Stimulated activated CD4-positive, alpha-beta T cell treated with anti-CD3 and anti-CD28 coated beads, Interleukin-2, amount 100 ng/mL, for 4 hours (primary cell): ENCODE data around the gene CD74.

Source experiments
- DNase-seq: peaks from one replicate; pipeline ENCODE4 v3.0.0-alpha.2; 2020; ENCODE audit warnings: low read depth

Gene CD74

GRCh38 chr5:150397146-150397781 is 15.4 kb downstream of the CD74 start:
- DNase-seq = no peak

GRCh38 chr5:150396267-150396666 is 16.4 kb downstream of the CD74 start:
- no peak for DNase-seq

GRCh38 chr5:150395688-150395975 is 17.1 kb downstream of the CD74 start:
- DNase-seq = no peak

- no peak for DNase-seq
These were observed 17.6 kb downstream of the CD74 start for GRCh38 chr5:150394912-150395687.

- DNase-seq = no peak
These were observed 18.6 kb downstream of the CD74 start for GRCh38 chr5:150394131-150394530.

- no peak for DNase-seq
These were observed 19.5 kb downstream of the CD74 start for GRCh38 chr5:150393096-150393645.

- no peak for DNase-seq
These were observed 20.0 kb downstream of the CD74 start for GRCh38 chr5:150392680-150393079.

GRCh38 chr5:150391986-150392385 is 20.7 kb downstream of the CD74 start:
- no peak for DNase-seq

GRCh38 chr5:150391064-150391834 is 21.5 kb downstream of the CD74 start:
- DNase-seq = no peak

- DNase-seq = no peak
These were observed 23.0 kb downstream of the CD74 start for GRCh38 chr5:150389531-150390266.

GRCh38 chr5:150386024-150386855 is 26.5 kb downstream of the CD74 start:
- DNase-seq = no peak

GRCh38 chr5:150384701-150385100 is 28.0 kb downstream of the CD74 start:
- DNase-seq = no peak

GRCh38 chr5:150377964-150378694 is 34.6 kb downstream of the CD74 start:
- DNase-seq = no peak

- DNase-seq = no peak
These were observed 35.6 kb downstream of the CD74 start for GRCh38 chr5:150376799-150377771.

GRCh38 chr5:150374651-150375050 is 38.1 kb downstream of the CD74 start:
- DNase-seq = no peak

- DNase-seq = no peak
These were observed 40.1 kb downstream of the CD74 start for GRCh38 chr5:150372639-150373038.

GRCh38 chr5:150368526-150368925 is 44.2 kb downstream of the CD74 start:
- no peak for DNase-seq

GRCh38 chr5:150364004-150364403 is 48.7 kb downstream of the CD74 start:
- DNase-seq = no peak

- no peak for DNase-seq
These were observed 49.5 kb downstream of the CD74 start for GRCh38 chr5:150363185-150363584.
